HepG2 (cell line): ENCODE data around the gene ENC1. TPM values are rescaled to one million over a fixed set of nuclear protein-coding genes. Genes with fewer than 3 reads are reported as not detected.

ENCODE experiments used
- ATF7-NPFF ChIP-seq: sonication (generic); formaldehyde crosslinking; IDR thresholded peaks from 2 replicates; pipeline ENCODE4 v1.8.1; 2023; ENCODE audit warnings: mild to moderate bottlenecking, low read depth, missing genetic modification reagents, moderate library complexity
- CHD2 ChIP-seq: IDR thresholded peaks from 2 replicates; pipeline ENCODE4 v1.6.1; 2011; ENCODE audit warnings: low read depth, low read length, improper control_type of control experiment
- DNMT3B ChIP-seq: conservative IDR thresholded peaks from 2 replicates; pipeline ENCODE4 v1.6.1; 2016; ENCODE audit warnings: missing biosample characterization, control low read depth
- HOXA7 ChIP-seq: sonication (generic); formaldehyde crosslinking; IDR thresholded peaks from 2 replicates; pipeline ENCODE4 v1.8.1; 2022; ENCODE audit warnings: mild to moderate bottlenecking, missing genetic modification reagents, moderate library complexity
- MLLT10 ChIP-seq: sonication (generic); formaldehyde crosslinking; IDR thresholded peaks from 2 replicates; pipeline ENCODE4 v1.4.0; 2020; ENCODE audit warnings: missing genetic modification reagents
- SMARCE1 ChIP-seq: fragments of 450-650 bp; IDR thresholded peaks from 2 replicates; pipeline ENCODE4 v1.6.1; 2017; ENCODE audit warnings: borderline replicate concordance
- SNAI1 ChIP-seq: sonication (generic); formaldehyde crosslinking; IDR thresholded peaks from 2 replicates; pipeline ENCODE4 v1.5.0; 2020; ENCODE audit warnings: mild to moderate bottlenecking, missing genetic modification reagents, borderline replicate concordance
- XBP1 ChIP-seq: sonication (generic); formaldehyde crosslinking; IDR thresholded peaks from 2 replicates; pipeline ENCODE4 v1.5.0; 2020; ENCODE audit warnings: missing genetic modification reagents
- ZBTB7A ChIP-seq: sonication (generic); formaldehyde crosslinking; IDR thresholded peaks from 2 replicates; pipeline ENCODE4 v1.8.0; 2022; ENCODE audit warnings: mild to moderate bottlenecking, missing genetic modification reagents
- ZNF160 ChIP-seq: sonication (generic); formaldehyde crosslinking; IDR thresholded peaks from 2 replicates; pipeline ENCODE4 v1.8.0; 2022; ENCODE audit warnings: mild to moderate bottlenecking, inconsistent platforms, missing genetic modification reagents
- ZNF34 ChIP-seq: sonication (generic); formaldehyde crosslinking; IDR thresholded peaks from 2 replicates; pipeline ENCODE4 v1.4.0; 2020; ENCODE audit warnings: mild to moderate bottlenecking, missing genetic modification reagents, borderline replicate concordance
- ZNF652 ChIP-seq: IDR thresholded peaks from 2 replicates; pipeline ENCODE4 v1.6.1; 2016; ENCODE audit warnings: low read depth, borderline replicate concordance
- ZNF782 ChIP-seq: sonication (generic); formaldehyde crosslinking; IDR thresholded peaks from 2 replicates; pipeline ENCODE4 v1.4.0; 2020; ENCODE audit warnings: missing genetic modification reagents, mild to moderate bottlenecking, borderline replicate concordance
- ZNF850 ChIP-seq: sonication (generic); formaldehyde crosslinking; conservative IDR thresholded peaks from 2 replicates; pipeline ENCODE4 v1.9.0; 2021; ENCODE audit warnings: mild to moderate bottlenecking, missing genetic modification reagents
- ZSCAN12 ChIP-seq: sonication (generic); formaldehyde crosslinking; IDR thresholded peaks from 2 replicates; pipeline ENCODE4 v1.9.0; 2021; ENCODE audit warnings: mild to moderate bottlenecking, missing genetic modification reagents
- polyA plus RNA-seq, 8 experiments: library from polyadenylated mRNA; depleted of rRNA in 3 of 8; stranded (reverse) in 7 of 8; unstranded in 1 of 8; fragments of >200 nt; fragmentation: Illumina TruSeq in 4 of 8; extraction: Trizol in 4 of 8; gene quantifications; 2 replicates each; pipeline versions ENCODE4 v1.2.1 to v1.2.3, GENCODE V29; 2011 to 2016; ENCODE audit warnings: low read depth in 4 of 8, missing spikeins in 1 of 8, mixed read lengths in 1 of 8; ENCODE audit not compliant: insufficient read depth in 1 of 8
- total RNA-seq, 5 experiments: library from RNA; depleted of rRNA; stranded (reverse); fragments of >200 nt; fragmentation: Illumina TruSeq; extraction: Trizol; gene quantifications; 2 replicates each; pipeline ENCODE4 v1.2.3, GENCODE V29; 2016; ENCODE audit warnings: low read depth in 1 of 5
- TF ChIP-seq, protein P1 (sequence below): sonication (generic); formaldehyde crosslinking; IDR thresholded peaks from 2 replicates; pipeline ENCODE4 v1.4.0; 2020; ENCODE audit warnings: mild to moderate bottlenecking, missing genetic modification reagents
- TF ChIP-seq, protein P2 (sequence below): sonication (generic); formaldehyde crosslinking; IDR thresholded peaks from 2 replicates; pipeline ENCODE4 v1.8.1; 2023; ENCODE audit warnings: mild to moderate bottlenecking, moderate library complexity, missing genetic modification reagents
- TF ChIP-seq, protein P3 (sequence below): IDR thresholded peaks from 2 replicates; pipeline ENCODE4 v1.6.1; 2016; ENCODE audit warnings: missing biosample characterization, missing genetic modification reagents, low read depth
- TF ChIP-seq, protein P4 (sequence below): sonication (generic); formaldehyde crosslinking; IDR thresholded peaks from 2 replicates; pipeline ENCODE4 v1.4.0; 2020; ENCODE audit warnings: missing genetic modification reagents, mild to moderate bottlenecking, borderline replicate concordance
- TF ChIP-seq, protein P5 (sequence below): IDR thresholded peaks from 2 replicates; pipeline ENCODE4 v1.6.1; 2016
- TF ChIP-seq, protein P6 (sequence below): sonication (generic); formaldehyde crosslinking; IDR thresholded peaks from 2 replicates; pipeline ENCODE4 v1.4.0; 2020; ENCODE audit warnings: missing genetic modification reagents

Gene ENC1
- total and polyA plus RNA-seq, 2 of the 13 experiments (the other 11 are each of a cell fraction or from before 2014, with no cell fraction given), result 63.8 to 64.4 TPM

DNA sequence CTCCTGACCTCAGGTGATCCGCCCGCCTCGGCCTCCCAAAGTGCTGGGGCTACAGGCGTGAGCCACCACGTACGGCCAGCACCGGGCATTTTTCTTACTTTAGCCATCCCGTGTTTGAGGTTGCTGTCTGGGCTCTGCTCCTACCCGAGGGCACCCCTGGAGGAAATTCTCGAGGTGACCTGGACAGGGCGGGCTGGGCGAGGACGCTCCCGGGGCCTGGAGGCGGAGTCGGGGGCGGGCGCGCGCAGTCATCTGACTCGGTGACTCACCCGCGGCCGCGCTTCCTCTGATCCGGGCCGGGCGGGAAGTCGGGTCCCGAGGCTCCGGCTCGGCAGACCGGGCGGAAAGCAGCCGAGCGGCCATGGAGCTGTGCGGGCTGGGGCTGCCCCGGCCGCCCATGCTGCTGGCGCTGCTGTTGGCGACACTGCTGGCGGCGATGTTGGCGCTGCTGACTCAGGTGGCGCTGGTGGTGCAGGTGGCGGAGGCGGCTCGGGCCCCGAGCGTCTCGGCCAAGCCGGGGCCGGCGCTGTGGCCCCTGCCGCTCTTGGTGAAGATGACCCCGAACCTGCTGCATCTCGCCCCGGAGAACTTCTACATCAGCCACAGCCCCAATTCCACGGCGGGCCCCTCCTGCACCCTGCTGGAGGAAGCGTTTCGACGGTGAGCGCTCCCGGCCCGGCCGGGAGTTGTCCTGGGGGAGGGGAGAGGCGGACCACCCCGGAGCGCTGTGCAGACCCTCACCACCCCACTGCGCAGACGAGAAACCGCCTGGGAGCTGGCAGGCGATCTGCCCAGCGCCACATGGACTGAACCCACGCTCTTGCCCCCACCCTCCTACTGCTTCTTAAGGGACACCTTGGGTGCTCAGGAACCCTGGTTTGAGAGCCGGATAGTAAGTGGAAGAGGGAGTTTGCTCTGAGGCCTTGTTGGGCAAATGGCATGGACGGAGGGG, 44.6 kb upstream of the ENC1 start, which contains the start of gene HEXB (continued):
- TF ChIP-seq ATF7-NPFF (peak; percentile 35), XBP1 (CRISPR knock-in tag) (no peak), CHD2 (no peak), MLLT10 (CRISPR knock-in tag) (no peak), SNAI1 (no peak), ZNF160 (CRISPR knock-in tag) (peak; percentile 50; the same call in 1 of the 2 replicates), ZNF782 (CRISPR knock-in tag) (no peak), ZBTB7A (CRISPR knock-in tag) (no peak), ZNF850 (CRISPR knock-in tag) (0 out of 2 replicates have a peak, but pooled peaks have one; percentile 76), ZNF652 (no peak), ZSCAN12 (peak; percentile 46; the same call in 1 of the 2 replicates), DNMT3B (CRISPR knock-in tag) (no peak), HOXA7 (no peak), SMARCE1 (no peak), ZNF34 (no peak)
- TF ChIP-seq, protein P1, sequence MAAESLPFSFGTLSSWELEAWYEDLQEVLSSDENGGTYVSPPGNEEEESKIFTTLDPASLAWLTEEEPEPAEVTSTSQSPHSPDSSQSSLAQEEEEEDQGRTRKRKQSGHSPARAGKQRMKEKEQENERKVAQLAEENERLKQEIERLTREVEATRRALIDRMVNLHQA (CRISPR knock-in tag), result no peak
- TF ChIP-seq, protein P2, sequence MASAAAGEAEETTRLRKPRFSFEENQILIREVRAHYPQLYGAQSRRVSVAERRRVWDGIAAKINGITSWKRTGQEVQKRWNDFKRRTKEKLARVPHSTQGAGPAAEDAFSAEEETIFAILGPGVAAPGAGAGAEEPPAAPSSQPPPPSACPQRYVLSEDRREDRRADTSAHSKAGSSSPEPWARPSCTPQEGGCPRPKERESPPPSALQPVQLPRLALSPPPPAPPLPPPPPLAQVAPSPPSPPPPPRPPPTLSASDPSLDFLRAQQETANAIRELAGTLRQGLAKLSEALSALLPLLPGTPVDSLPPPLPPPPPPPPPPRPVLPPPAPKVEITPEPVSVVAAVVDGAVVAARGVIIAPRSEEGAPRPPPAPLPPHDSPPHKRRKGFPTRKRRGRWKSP (CRISPR knock-in tag), result no peak
- TF ChIP-seq, protein P3, sequence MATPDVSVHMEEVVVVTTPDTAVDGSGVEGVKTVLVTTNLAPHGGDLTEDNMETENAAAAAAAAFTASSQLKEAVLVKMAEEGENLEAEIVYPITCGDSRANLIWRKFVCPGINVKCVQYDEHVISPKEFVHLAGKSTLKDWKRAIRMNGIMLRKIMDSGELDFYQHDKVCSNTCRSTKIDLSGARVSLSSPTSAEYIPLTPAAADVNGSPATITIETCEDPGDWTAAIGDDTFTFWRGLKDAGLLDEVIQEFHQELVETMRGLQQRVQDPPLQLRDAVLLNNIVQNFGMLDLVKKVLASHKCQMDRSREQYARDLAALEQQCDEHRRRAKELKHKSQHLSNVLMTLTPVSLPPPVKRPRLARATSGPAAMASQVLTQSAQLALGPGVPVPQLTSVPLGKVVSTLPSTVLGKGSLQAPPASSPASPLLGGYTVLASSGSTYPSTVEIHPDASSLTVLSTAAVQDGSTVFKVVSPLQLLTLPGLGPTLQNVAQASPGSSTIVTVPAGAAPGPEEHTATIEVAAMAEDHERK (CRISPR knock-in tag), result no peak
- TF ChIP-seq, protein P4, sequence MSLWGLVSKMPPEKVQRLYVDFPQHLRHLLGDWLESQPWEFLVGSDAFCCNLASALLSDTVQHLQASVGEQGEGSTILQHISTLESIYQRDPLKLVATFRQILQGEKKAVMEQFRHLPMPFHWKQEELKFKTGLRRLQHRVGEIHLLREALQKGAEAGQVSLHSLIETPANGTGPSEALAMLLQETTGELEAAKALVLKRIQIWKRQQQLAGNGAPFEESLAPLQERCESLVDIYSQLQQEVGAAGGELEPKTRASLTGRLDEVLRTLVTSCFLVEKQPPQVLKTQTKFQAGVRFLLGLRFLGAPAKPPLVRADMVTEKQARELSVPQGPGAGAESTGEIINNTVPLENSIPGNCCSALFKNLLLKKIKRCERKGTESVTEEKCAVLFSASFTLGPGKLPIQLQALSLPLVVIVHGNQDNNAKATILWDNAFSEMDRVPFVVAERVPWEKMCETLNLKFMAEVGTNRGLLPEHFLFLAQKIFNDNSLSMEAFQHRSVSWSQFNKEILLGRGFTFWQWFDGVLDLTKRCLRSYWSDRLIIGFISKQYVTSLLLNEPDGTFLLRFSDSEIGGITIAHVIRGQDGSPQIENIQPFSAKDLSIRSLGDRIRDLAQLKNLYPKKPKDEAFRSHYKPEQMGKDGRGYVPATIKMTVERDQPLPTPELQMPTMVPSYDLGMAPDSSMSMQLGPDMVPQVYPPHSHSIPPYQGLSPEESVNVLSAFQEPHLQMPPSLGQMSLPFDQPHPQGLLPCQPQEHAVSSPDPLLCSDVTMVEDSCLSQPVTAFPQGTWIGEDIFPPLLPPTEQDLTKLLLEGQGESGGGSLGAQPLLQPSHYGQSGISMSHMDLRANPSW (CRISPR knock-in tag), result no peak
- TF ChIP-seq, protein P5, sequence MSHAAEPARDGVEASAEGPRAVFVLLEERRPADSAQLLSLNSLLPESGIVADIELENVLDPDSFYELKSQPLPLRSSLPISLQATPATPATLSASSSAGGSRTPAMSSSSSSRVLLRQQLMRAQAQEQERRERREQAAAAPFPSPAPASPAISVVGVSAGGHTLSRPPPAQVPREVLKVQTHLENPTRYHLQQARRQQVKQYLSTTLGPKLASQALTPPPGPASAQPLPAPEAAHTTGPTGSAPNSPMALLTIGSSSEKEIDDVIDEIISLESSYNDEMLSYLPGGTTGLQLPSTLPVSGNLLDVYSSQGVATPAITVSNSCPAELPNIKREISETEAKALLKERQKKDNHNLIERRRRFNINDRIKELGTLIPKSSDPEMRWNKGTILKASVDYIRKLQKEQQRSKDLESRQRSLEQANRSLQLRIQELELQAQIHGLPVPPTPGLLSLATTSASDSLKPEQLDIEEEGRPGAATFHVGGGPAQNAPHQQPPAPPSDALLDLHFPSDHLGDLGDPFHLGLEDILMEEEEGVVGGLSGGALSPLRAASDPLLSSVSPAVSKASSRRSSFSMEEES, result peak; percentile 94
- TF ChIP-seq, protein P6, sequence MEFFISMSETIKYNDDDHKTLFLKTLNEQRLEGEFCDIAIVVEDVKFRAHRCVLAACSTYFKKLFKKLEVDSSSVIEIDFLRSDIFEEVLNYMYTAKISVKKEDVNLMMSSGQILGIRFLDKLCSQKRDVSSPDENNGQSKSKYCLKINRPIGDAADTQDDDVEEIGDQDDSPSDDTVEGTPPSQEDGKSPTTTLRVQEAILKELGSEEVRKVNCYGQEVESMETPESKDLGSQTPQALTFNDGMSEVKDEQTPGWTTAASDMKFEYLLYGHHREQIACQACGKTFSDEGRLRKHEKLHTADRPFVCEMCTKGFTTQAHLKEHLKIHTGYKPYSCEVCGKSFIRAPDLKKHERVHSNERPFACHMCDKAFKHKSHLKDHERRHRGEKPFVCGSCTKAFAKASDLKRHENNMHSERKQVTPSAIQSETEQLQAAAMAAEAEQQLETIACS (CRISPR knock-in tag), result no peak
